Ureter (tissue), 1 donor: Measurements from ENCODE around the gene PARVB. TPM values are rescaled to one million over a fixed set of nuclear protein-coding genes. Genes with fewer than 3 reads are reported as not detected.

Source experiments
- DNase-seq: peaks from one replicate; pipeline ENCODE4 v3.0.0-alpha.2; 2020; ENCODE audit warnings: low spot score
- total RNA-seq: library from RNA; stranded (reverse); gene quantifications from one replicate; pipeline ENCODE4 v1.2.4, GENCODE V29; 2023
- donor health status: DM: yes; HTN: yes; CAD: no.

The PARVB gene
- total RNA-seq, 1 donor from 2014 or later: 24.4 TPM

DNA sequence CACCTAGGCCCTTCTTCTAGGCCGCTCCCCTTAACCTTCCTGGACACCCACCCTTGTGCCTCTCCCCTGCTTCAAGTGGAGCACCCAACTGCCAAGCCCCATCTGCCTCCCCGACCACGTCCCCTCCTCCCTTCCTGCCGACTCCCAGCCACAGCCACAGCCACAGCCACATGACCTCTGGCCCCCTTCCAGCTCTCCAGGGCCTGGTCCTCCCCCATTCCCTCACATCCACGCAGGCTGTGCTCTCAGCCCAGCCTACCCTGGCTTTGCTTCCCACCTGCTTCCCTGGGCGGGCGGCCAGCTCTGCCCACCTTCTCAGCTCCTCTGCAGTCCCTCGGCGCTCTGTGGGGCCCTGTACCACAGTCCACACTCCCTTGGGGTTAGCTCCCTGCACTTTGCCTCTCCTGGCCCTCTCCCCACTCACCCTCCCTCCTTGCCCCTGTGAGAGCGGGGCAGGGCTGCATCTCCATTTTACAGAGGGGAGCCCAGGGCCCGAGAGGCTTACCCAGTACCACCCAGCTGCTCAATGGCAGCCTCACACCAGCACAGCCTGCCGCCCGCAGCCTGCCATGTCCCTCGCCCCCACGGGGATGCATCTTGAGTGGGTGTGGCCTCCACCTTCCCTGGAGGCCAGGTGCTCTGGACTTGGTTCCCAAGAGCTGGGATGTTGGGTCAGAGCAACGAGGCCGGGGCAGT lies 176.9 kb downstream of the PARVB start:
- no peak for DNase-seq

DNA sequence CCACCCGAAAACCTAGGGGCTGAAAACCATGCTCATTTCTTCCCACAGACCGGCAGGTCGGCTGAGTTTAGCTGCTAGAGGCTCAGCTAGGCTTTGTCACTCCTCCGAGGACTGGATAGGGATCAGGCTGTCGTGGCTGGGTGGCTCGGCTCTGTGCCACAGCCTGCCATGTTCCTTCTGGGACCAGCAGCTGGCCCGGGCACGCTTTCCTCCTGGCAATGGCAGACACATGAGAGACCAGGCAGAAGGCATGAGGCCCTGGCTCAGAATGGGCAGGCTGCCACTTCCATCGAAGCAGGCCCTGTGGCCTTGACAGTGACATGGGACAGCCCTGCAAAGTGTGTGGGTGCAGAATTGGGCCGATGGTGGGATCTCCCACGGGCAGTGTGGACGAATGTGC lies 177.6 kb downstream of the PARVB start:
- DNase-seq: no peak

DNA sequence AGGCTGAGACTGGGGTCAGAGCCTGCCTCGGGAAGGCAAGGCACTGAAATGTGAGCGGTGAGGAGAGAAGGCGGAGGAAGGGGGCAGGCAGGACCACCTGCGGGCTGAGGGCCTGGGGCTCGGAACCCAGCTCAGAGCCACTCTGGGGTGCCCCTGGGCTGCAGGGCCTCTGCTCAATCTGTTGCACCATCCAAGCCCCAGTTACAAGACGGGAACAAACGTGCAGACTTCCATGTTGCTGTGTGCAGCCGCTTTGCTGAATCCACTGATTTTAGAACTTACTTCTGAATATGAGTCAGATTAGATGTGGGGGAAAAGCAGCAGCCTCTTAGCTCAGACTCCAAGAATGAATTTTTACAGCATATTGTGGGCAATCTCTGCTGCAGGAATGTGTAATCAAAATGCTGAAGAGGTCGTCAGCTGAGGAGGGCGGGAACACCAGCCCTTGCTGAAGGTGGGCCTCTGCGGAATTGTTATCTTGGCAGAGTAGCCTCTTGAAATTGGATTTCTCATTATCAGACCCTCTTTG lies 178.2 kb downstream of the PARVB start:
- no peak for DNase-seq

DNA sequence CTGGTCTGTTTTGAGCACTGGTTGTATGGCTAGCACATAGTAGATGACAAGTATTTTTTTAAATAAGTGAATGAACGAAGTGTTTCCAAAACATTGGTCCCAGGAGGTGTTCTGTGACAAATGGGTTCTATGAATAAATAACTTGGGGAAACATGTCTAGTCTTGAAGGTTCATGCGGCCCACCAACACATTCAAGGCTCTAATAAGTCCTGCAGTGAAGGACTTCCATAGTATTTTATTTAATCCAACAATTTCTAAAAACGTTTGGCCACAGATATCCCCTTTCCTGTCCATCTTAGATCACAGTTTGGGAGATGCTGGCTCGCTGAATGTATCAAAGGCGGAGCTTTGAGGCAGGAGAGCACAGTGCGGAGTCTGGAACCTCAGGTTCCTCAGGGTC lies 179.1 kb downstream of the PARVB start:
- no peak for DNase-seq

DNA sequence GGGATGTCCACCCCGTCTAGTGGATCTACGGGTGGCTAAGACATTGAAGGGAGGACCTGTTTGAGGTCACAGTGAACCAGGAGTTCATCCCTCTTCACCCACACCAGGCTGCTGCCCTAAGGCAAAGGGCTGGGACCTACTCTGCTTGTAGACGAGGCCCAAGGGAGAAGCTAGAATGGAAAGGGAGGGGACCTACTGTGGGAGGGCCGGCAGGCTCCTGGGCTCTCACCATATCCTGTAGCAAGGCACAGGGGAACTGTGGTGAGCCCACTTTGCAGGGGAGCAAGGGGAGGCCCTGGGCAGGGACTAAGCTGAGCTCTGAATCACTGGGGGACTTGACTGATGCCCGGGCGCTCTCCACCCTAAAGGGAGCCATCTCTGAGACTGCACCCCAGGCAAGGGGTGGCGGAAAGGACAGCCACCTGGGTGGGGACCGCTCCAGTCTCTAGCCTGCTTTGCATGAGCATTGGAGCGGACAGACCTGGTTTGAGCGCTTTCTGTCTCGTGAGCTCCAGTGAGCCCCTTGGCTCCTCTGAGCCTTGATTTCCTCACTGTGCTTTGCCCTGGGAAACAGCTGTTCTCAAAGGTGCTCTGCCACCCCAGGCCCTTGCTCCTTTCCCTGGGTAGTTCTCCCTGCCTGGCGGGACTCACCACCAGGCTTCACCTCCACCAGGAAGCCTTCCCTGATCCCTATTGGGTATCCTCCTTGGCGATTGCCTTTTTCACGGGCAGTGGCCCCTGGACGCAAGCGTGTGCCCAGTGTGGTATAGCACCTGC lies 180.8 kb downstream of the PARVB start:
- DNase-seq: no peak

DNA sequence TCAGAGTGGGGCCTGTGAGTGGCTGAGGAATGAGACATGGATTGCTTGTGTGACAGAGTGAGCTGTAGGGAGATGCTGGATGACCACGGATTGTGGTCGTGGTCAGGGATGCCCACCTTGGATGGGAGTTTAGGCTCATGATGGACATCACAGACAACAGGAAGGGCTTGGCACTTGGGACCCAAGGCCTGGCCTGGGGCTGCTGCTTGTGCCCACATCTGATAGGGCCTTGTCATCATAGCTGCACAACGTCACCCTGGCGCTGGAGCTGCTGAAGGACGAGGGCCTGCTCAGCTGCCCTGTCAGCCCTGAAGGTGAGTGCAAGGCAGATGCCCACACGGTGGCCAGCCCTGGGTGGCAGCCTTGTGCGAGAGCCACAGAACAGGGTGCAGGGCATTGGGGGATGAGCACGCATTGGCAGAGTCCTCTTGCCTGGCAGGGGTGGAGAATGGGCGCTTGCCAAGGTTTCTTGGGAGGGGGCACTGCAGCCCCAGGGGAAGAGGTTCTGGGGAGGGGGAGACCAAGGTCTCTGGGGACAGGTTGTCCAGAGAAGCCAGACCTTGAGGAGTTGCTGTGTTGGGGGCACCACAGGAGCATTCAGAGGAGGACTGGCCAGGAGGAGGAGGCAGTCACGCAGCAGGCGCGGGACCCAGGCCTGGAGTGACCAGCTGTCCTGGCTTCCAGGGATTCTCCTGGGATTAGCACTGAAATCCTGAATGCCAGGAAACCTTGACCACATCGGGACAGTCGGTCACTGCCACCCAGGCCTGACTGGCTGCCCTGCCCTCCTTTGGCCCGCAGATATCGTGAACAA lies 181.6 kb downstream of the PARVB start:
- DNase-seq: no peak

DNA sequence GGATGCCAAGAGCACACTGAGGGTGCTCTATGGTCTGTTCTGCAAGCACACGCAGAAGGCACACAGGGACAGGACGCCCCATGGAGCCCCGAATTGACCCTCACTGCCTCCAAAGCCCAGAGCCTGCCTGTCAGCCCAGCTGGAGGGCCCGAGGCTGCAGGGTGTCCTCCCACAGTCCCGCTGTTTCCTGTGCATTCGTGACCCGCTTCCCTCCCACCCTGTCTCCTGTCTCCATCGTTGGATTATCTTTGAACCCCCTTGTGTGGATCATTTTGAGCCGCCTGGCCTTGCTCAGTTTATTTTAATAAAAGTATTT lies 182.2 kb downstream of the PARVB start:
- no peak for DNase-seq

DNA sequence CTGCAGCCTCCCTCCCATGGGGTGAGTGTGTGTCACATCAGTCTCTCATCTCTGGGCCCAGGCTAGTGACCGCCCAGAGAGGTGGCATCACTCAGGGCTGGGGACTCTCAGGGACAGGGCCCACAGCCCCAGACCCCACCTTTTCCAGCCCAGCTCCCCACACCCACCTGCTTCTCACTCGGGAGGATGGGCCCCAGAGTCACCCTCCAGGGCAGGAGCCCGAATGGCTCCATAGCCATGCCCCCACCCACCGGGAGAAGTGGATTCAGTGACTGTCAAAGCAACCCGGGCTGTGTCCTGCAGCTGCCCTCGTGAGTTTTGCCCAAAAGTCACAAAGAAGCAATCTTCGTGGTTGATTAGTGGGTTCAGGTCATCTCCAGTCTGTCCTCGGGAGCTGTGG lies 182.6 kb downstream of the PARVB start:
- no peak for DNase-seq

DNA sequence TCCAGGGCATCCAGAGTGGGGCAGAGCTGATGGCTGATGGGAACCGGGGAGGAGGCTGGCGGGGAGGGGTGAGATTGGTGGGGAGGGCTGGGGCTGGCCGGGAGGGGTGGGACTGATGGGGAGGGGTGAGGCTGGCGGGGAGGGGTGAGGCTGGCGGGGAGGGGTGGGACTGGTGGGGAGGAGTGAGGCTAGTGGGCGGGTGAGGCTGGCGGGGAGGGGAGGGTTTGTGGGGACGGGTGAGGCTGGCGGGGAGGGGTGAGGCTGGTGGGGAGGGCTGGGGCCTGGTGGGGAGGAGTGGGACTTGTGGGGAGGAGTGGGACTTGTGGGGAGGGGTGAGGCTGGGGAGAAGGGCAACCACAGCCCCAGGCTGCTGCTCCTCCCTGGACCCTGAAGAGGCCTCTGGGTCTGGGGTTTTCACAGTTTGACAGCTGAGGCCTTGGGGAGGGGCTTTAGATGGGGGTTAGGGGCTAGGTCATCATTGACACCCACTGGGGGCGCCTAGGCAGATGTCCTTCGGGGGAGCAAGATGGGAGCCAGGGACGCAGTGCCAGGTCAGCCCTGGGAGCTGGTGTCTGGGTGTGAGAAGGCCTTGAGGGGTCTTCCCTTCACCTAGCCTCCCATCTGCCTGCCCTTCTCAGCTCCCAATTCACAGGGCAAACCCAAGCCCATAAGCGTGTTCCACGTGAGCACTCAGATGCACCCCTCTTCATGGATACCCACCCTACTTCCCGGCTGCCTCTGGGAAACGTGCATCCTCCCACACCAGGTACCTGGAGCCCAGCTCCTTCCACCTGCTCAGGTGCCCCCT lies 183.3 kb downstream of the PARVB start:
- DNase-seq: no peak

DNA sequence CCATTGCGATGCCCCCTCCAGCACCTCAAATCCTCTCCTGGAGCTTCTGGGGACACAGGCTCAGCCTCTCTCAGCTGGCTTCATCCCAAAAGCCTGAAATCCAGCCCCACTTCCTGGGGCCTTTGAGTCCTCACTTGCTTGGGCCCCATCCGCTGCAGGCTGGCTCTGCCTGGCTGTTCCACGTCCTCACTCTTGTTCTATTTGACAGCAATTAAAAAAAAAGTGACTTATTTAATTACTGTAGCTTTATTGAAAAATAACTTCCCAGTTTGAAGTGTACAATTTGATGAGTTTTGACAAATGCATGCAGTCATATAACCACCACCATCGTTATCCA lies 183.8 kb downstream of the PARVB start:
- DNase-seq: no peak

DNA sequence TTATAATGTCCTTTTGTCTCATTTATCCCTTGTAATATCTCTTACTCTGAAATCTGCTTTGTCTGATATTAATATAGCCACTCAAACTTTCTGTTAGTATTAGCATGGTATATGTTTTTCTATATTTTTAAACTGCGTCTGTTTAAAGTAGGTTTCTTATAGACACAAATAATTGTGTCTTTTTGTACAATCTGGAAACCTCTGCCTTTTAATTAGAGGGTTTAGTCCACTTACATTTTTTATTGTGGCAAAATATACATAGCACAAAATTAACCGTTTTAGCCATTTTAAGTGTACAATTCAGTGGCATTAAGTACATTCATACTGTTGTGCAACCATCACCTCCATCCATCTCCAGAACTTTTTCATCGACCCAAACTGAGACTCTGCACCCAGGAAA lies 185.2 kb downstream of the PARVB start:
- no peak for DNase-seq

DNA sequence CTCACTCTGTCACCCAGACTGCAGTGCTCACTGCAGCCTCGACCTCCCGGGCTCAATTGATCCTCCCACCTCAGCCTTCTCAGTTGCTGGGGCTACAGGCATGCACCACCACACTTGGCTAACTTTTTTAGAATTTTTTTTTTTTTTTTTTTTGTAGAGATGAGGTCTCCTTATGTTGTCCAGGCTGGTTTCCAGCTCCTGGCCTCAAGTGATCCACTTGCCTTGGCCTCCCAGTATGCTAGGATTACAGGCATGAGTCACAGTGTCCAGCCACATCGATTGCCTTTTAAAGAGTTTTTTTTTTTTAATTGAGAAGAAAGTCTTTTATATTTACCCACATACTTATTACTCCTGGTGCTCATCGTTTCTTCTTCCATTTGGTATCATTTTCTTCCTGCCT lies 186.6 kb downstream of the PARVB start:
- DNase-seq: no peak

DNA sequence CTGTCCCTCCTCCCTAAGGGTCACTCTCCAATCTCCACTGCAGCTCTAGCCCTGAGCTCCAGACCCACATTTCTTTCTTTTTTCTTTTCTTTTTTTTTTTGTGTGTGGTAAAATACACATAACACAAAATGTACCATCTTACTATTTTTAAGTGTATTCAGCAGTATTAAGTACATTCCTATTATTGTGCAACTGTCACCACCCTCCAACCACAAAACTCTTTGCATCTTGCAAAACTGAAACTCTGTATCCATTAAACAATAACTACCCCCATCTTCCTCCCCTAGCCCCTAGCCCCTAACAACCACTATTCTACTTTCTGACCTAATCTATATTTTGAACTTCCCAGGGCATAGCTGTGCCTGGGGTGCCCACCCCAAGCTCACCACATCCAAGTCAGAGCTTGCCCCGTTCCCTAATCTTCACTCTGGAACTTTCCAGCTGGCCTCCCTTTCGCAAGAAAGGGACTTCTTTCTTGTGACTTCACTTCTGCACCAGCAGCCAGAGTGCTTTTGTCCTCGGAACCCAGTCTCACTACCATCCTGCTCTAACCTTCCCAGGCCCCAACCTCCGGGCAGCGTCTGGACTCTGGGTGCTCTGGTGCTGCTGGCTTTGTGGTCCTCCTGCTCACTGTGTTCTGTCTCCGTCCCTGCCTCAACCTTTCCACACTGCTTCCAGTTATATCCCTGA lies 187.3 kb downstream of the PARVB start:
- no peak for DNase-seq

DNA sequence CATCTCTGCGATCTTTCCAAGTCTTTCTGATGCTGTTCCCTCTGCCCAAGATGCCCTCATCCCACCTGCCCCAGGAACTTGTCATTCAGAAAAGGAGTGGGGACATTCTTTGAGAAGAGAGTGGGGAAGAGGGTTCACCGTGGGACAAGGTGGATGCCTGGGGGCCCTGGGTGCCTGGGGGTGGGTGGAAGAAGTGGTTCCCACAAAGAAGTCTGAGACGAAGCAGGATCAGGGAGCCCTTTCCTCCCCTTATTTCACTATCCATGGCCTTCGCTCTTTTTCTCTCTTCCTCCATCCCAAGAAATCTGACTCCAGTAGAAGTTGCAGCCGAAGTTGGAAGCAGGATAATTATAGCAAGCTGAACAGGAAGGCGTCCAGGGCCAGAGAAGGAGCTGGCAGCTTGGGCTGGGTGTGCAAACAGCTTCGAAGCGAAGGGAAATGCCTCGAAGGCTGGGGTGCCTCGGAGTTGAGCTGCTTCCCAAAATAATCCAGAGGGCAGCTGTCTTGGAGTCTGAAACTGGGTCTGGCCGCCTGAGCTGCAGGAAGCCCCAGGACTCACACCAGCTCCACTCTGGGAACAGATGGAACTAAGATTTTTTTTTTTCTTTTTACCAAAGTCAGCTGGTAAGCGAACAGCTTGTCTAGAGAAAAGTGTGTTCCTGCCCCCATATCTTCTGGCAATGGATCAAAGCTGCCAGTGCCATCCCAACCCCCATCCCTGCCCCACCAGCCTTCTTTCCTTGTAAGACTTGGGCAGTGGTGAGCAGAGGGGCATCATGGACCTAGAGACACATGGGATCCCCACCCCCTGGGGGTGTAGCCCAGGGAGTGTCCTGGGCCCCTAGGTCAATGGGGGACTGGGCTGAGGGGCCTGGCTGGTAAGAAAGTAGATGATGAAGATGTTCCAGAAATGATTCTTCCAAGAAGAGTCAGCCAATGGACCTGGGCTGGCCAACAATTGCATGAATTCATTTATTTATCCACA lies 188.1 kb downstream of the PARVB start:
- DNase-seq: no peak

DNA sequence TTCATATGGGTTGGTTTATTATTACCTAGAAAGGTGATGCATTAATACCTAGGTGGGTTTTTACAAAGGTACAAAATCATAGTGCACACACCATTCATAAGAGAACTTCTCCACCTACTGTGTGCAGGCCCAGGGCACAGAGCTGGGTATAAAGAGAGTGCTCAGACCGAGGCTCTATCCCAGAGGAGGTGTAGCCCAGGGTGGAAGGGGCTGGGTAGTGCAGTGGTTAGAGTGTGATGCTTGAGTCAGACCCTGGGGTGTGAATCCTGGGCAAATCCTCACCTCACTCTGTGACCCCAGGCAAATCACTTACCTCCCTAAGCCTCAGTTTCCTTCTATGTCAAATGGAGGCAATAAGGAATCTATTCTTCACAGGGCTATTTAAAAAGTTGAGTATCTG lies 188.8 kb downstream of the PARVB start:
- DNase-seq: no peak

DNA sequence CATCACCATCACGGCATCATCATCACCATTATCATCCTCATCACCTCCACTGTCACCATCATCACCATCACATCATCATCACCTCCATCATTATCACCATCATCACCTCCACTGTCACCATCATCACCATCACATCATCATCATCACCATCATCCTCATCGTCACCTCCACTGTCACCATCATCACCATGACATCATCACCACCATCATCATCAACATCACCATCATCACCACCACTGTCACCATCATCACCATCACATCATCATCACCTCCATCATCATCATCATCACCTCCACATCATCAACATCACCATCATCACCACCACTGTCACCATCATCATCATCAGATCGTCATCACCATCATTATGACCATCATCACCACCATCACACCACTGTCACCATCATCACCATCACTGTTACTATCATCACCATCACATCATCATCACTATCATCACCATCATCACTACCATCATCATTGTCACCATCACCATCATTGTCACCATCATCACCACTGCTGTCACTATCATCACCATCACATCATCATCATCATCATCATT lies 189.5 kb downstream of the PARVB start:
- no peak for DNase-seq

DNA sequence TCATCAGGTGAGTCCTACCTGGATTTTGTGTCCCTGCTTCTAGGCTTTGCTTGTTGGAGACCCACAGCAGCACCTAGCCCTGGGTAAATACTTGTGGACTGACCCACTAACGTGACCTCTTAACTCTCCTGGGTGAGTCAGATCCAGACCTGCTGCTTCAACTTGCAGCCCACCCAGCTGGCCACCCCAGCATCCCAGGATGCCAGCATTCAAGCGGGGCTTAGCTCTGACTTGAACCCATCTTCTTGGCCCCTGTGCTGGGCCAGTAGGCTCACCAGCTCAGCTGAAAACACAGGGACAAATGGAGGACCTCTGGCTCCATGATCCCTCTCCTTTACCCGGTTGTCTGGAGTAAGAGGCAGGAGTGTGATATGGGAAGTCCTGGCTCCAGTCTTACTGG lies 190.1 kb downstream of the PARVB start:
- no peak for DNase-seq

DNA sequence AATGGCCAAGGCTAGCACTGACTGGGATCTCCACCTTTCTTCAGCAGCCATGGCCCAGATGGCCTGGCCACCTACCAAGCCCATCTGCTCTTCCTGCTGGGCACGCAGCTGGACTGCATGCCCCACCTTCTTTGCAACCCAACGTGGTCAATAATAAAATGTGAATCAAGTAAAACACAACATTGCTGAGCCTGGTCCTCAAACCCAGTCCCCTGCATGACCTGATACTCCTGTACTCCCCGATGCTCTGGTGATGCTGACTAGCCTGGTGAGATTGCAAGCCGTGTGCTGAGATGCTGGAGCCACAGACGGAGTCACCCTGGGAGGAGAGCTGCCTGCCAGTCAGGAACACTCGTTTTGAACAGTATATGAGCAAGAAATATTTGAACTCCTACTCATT lies 190.7 kb downstream of the PARVB start:
- DNase-seq: no peak

DNA sequence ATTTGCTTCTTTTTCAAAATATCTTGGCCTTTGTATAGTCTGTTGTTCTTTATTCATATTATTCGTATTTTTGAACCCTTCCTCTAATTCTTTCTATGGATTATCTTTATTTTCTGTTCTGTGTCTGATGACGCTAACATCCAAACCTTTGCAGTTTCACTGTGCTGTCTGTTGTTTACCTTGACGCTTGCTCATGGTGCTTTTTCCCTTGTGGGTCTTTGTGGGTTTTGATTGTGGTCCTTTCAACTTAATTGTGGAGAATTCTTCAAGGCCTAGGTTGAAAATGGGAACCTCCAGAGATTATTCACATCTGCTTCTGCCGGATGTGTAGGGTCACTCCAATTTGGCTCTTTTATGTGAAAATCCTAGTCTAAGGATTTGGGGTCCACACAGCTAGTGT lies 191.2 kb downstream of the PARVB start:
- DNase-seq: no peak

DNA sequence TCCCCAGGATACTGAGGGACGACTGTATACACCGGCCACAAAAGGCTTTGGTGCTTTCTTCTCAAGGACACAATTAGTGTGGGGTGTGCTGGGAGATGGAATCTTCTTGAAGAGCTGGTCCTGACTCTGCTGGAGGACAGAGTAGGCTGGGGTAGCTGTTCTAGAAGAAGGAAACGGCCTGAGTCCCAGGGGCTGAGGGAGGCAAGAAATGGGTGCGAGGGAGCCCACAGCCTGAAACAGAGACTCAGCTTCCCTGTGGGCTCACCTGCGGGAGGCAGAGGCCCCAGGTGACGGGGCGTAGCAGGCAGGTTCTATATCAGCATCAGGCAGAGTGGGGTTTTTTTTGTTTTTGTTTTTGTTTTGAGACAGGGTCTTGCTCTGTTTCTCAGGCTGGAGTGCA lies 193.2 kb downstream of the PARVB start:
- no peak for DNase-seq
